ENCODE measurements around the gene UBN2.

DNA sequence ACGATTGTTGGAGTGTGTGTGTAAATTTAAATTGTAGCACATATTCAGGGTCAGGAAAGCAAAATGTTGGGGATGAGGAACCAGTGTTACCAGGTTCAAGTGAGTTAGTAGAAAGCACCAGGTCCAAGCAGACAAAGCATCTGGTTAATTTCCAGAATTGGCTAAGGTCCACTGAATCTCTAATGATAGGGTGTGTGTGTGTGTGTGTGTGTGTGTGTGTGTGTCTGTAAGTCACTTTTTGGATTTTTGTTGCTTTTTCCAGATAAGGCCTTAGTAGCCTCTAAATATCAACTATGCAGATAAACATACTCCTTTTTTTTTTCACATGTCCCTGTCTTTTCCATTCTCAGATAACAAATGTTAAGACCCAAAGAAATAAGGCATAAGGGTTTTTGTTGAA is 73.5 kb downstream of the UBN2 start:
- TF ChIP-seq FOXA1 (IDR thresholded peaks at IDR 0.05) (no peak), FOXK2 (IDR thresholded peaks at IDR 0.05) (no peak), ELF4 (IDR thresholded peaks at IDR 0.05) (no peak), ZNF384 (IDR thresholded peaks at IDR 0.05) (no peak)
